MCF 10A (cell line): Measurements from ENCODE around the gene APBA1. TPM values are rescaled to one million over a fixed set of nuclear protein-coding genes. Genes with fewer than 3 reads are reported as not detected.

Source experiments
- BruUV-seq: library from RNA; stranded (reverse); fragments of 400-500 nt; replicated peaks from 2 replicates; lab custom pipeline; 2021; lab: Mats Ljungman, UMichigan
- CTCF ChIA-PET: fragments of 300-600 bp; sonication (Branson Sonifier 250); formaldehyde crosslinking; extraction: SDS; loops from one replicate; lab custom pipeline; 2021; ENCODE audit warnings: antibody characterized with exemption, inconsistent platforms; lab: Yijun Ruan, JAX
- POLR2A ChIA-PET: fragments of 300-600, 350-650 bp; sonication (Branson Sonifier 250); formaldehyde crosslinking; extraction: SDS; loops from one replicate; lab custom pipeline; 2020; ENCODE audit warnings: antibody characterized with exemption, inconsistent platforms; lab: Yijun Ruan, JAX
- DNase-seq: peaks from one replicate; pipeline ENCODE4 v3.0.0-alpha.2; 2018; ENCODE audit not compliant: unreplicated experiment
- H3K27ac Mint-ChIP-seq: one replicate; pipeline ENCODE4 v1.8.0; 2022; ENCODE audit warnings: mild to moderate bottlenecking, low read depth, mixed read lengths; ENCODE audit not compliant: unreplicated experiment
- H3K27me3 Mint-ChIP-seq: one replicate; pipeline ENCODE4 v1.8.0; 2022; ENCODE audit warnings: mixed read lengths; ENCODE audit not compliant: insufficient read depth, unreplicated experiment
- H3K36me3 Mint-ChIP-seq: one replicate; pipeline ENCODE4 v1.8.0; 2022; ENCODE audit warnings: mild to moderate bottlenecking, moderate library complexity, mixed read lengths; ENCODE audit not compliant: insufficient read depth, unreplicated experiment
- H3K4me1 Mint-ChIP-seq: one replicate; pipeline ENCODE4 v1.8.0; 2022; ENCODE audit warnings: mixed read lengths; ENCODE audit not compliant: insufficient read depth, unreplicated experiment
- H3K4me3 Mint-ChIP-seq: one replicate; pipeline ENCODE4 v1.8.0; 2022; ENCODE audit warnings: mild to moderate bottlenecking, moderate library complexity, mixed read lengths; ENCODE audit not compliant: unreplicated experiment
- H3K9me3 Mint-ChIP-seq: one replicate; pipeline ENCODE4 v1.8.0; 2022; ENCODE audit warnings: mixed read lengths; ENCODE audit not compliant: unreplicated experiment
- intact Hi-C: fragments of 100-400 bp; cut with micrococcal nuclease; formaldehyde crosslinking; loops from 2 replicates; pipeline ENCODE4 v1.14.1; 2022
- total RNA-seq: library from RNA; stranded (reverse); gene quantifications from 2 replicates; pipeline ENCODE4 v1.2.3, GENCODE V29; 2022
- TF ChIP-seq, protein P1 (sequence below): fragments of 200-600 bp; IDR thresholded peaks from one replicate; pipeline ENCODE4 v1.8.0; 2022; ENCODE audit warnings: antibody characterized with exemption, mild to moderate bottlenecking; ENCODE audit not compliant: unreplicated experiment

APBA1 gene
- total RNA-seq, 1 experiment from 2014 or later: 0.07 TPM

DNA sequence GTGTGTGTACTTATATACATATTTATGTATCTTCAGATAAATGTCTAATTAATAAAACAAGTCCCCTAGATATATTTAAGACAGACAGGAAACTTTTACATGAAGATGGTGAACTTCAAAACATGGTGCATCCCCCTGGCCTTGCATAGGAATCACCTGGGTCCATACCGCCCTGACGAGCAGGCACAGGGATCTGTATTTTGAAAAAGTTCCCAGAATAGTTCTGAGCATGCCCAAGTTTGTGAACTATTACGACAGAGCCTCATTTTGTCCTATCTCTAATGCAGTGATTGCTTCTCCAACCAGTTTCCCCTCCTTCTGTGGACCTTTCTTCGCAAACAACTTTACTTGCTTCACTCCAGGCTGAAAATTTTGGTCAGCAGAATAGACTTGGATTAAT is 98.1 kb downstream of the APBA1 start:
- peaks cover 20% of the 10 kb centered on the region for H3K4me1 Mint-ChIP-seq
- BruUV-seq: no TSS peak
- H3K27me3 Mint-ChIP-seq: no peaks in the 10 kb centered on the region
- H3K9me3 Mint-ChIP-seq: no peaks in the 10 kb centered on the region
- H3K27ac Mint-ChIP-seq: no peak overlapping the region
- H3K4me3 Mint-ChIP-seq: no peak overlapping the region
- POLR2A ChIA-PET: no interaction called here
- CTCF ChIA-PET: no interaction called here
- TF ChIP-seq, protein P1, sequence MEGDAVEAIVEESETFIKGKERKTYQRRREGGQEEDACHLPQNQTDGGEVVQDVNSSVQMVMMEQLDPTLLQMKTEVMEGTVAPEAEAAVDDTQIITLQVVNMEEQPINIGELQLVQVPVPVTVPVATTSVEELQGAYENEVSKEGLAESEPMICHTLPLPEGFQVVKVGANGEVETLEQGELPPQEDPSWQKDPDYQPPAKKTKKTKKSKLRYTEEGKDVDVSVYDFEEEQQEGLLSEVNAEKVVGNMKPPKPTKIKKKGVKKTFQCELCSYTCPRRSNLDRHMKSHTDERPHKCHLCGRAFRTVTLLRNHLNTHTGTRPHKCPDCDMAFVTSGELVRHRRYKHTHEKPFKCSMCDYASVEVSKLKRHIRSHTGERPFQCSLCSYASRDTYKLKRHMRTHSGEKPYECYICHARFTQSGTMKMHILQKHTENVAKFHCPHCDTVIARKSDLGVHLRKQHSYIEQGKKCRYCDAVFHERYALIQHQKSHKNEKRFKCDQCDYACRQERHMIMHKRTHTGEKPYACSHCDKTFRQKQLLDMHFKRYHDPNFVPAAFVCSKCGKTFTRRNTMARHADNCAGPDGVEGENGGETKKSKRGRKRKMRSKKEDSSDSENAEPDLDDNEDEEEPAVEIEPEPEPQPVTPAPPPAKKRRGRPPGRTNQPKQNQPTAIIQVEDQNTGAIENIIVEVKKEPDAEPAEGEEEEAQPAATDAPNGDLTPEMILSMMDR: no peak
- no peak for DNase-seq
- H3K36me3 Mint-ChIP-seq: no peaks in the 10 kb centered on the region
- intact Hi-C loops: no loop called here

DNA sequence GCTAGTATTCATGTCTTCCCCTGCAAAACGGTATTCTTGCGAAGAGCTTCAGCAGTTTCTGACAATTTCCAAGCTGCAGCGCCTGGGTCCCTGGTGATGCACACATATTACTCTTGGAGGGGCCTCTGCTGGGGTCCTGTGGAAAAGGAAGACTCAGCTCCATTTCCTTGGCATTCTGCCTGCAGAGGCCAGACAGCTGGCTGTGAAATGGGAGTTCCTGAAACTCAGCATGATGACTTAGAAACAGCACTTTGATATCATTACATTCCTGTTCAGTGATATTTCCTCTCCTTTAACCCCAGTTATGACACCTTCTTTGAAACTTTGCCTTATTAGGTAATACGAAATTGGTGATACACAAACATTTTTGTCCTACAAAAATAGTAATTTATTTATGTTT is 98.5 kb downstream of the APBA1 start:
- no peaks in the 10 kb centered on the region for H3K27me3 Mint-ChIP-seq
- H3K4me1 Mint-ChIP-seq: peaks cover 21% of the 10 kb centered on the region
- no peaks in the 10 kb centered on the region for H3K36me3 Mint-ChIP-seq
- H3K9me3 Mint-ChIP-seq: no peaks in the 10 kb centered on the region
- no TSS peak for BruUV-seq
- DNase-seq: no peak
- H3K4me3 Mint-ChIP-seq: no peak overlapping the region
- TF ChIP-seq, protein P1: no peak
- CTCF ChIA-PET: no interaction called here
- POLR2A ChIA-PET: no interaction called here
- no peak overlapping the region for H3K27ac Mint-ChIP-seq
- intact Hi-C loops: no loop called here

DNA sequence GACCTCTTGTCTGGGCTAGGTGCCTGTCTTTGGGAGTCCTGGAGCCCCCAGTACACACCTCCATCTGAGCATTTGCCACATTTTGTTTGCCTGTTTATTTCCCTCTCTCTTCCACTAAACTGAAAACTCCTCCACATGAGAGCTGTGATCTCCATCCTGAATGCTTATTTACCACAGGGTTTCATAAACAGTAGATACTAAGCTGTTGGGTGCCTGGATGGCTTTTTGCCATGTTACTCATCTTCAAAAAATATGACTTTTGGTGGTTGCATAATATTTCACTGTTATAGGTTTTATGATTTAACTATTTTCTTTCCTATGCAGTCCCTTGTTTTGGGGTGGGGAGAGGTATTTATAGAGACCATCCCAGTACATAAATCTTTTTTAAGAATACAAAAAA is 99.6 kb downstream of the APBA1 start:
- no peaks in the 10 kb centered on the region for H3K27me3 Mint-ChIP-seq
- H3K4me3 Mint-ChIP-seq: no peak overlapping the region
- peak; percentile 47 for DNase-seq
- TF ChIP-seq, protein P1: no peak
- ChIA-PET CTCF (interaction anchor here (0.6 to 1.1 kb wide), 6 partner anchors 45 to 344 kb away, joined by 3 to 4 read pairs (median 3); no protein-coding TSS in a partner anchor), POLR2A (no interaction called here)
- H3K4me1 Mint-ChIP-seq: peaks cover 21% of the 10 kb centered on the region
- H3K9me3 Mint-ChIP-seq: no peaks in the 10 kb centered on the region
- H3K27ac Mint-ChIP-seq: no peak overlapping the region
- no TSS peak for BruUV-seq
- H3K36me3 Mint-ChIP-seq: no peaks in the 10 kb centered on the region
- intact Hi-C loops: no loop called here

DNA sequence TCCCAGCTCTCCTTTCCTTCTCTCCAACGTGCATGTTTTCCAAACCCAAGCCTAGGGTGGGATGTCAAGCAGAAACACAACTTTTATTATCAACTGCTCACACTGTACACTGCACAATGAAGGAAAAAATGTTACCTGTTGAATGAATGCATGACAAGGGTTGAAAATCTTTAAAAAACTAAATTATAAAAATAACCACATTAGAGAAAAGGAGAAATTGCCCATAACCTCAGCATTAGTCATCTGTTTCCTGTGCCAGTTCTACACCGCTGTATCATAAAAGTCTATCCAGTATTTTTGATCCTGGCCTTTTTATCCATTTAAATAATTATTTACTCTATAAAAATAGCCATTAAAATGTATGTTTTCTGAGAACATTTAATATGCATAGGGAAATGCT is 101.1 kb downstream of the APBA1 start:
- peak; percentile 21 for DNase-seq
- Mint-ChIP-seq H3K9me3 (no peaks in the 10 kb centered on the region), H3K27ac (no peak overlapping the region), H3K27me3 (no peaks in the 10 kb centered on the region), H3K4me1 (peaks cover 21% of the 10 kb centered on the region), H3K4me3 (no peak overlapping the region), H3K36me3 (no peaks in the 10 kb centered on the region)
- ChIA-PET POLR2A (no interaction called here), CTCF (interaction anchor here (1.5 kb wide), 1 partner anchor 102 kb away, joined by 4 read pairs; no protein-coding TSS in a partner anchor)
- intact Hi-C loops: no loop called here
- TF ChIP-seq, protein P1: no peak
- BruUV-seq: no TSS peak
